ENCODE data around the gene SOHLH1. TPM values are rescaled to one million over a fixed set of nuclear protein-coding genes. Genes with fewer than 3 reads are reported as not detected.

The SOHLH1 gene
- total and polyA plus RNA-seq, 3 donors from 2014 or later: 18.4 to 32.7 (median 18.7) TPM

DNA sequence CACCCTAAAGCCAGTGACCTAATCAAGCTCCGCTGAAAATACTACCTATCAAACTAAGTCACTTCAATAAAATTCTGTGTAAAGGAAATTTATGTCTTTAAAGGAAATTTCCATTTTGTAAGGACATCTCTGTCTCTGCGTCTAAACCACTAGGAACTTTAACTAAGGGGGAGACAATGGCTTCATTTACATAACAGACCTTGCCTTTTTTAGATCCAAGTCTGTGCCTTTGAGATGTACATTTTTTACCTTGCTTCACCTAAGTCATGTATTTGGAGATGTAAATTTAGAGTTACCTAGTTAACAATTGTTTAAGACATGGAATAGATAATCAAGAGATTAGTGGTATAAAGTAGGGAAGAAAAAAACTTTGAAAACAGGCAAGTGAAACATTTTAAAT lies 49.8 kb downstream of the SOHLH1 start:
- WGBS, 2 donors: 69 to 71% methylated on average over 2 of the region's 2 CpGs
- intact Hi-C loops (cut with DNase I; ENCODE audit: low total_unique reads): no loop called here
- Histone ChIP-seq H3K4me3 (no peak overlapping the region), H3K9me3 (no peaks in the 10 kb centered on the region), H3K27me3 (no peaks in the 10 kb centered on the region), H3K4me1 (no peaks in the 10 kb centered on the region), H3K27ac (no peak overlapping the region), H3K36me3 (ENCODE audit: low read depth, missing control alignments) (no peaks in the 10 kb centered on the region)
- no peak for TF ChIP-seq POLR2A (IDR thresholded peaks at IDR 0.05)
- no peak for TF ChIP-seq CTCF (IDR thresholded peaks at IDR 0.05)
- no peak for DNase-seq

DNA sequence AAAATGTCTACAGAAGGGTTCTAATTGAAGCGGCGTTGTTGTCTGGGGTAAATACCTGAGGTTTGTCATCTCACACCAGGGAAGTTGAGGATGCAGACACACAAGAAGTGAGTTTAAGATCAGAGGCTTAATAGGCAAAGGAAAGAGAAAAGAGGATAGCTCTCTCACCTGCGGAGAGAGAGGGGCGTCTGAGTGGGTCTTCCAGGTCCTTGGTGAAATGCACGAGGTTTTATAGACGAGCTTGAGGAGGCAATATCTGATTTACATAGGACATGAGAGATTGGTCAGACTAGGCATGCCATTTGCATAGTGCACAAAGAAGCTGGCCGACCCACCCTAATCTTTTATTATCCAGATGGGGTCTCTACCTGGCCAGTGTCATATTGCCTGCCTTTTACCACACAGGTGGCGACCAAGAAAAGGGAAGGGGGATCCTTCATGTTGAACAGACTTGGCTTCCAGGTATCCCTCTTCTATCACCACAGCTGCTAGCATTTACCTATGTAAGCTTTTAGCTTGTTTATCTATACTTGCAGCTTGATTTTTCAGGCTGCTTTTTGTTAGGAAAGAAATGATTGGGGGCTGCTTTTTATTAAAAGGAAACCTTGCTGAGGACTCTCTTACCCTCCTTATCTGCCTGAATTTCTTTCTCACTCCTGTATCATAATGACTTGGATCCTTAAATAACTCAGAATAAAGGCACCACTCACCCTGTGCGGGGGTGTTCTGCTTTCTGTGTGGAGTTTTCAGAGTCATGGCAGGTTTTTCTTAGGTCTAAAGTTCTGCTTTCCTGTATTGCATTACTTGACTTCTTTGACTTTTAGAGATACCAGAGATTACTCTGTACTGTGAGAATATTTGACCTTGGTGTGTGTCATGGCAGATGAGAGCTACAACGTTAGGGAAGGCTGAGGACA lies 50.5 kb downstream of the SOHLH1 start:
- no peak overlapping the region for H3K4me3 ChIP-seq
- TF ChIP-seq CTCF (IDR thresholded peaks at IDR 0.05) (no peak), POLR2A (IDR thresholded peaks at IDR 0.05) (no peak)
- no peaks in the 10 kb centered on the region for H3K36me3 ChIP-seq (ENCODE audit: low read depth, missing control alignments)
- no peaks in the 10 kb centered on the region for H3K27me3 ChIP-seq
- no peaks in the 10 kb centered on the region for H3K9me3 ChIP-seq
- H3K27ac ChIP-seq: no peak overlapping the region
- 69 to 78% methylated on average over 10 of the region's 10 CpGs for WGBS, 2 donors
- H3K4me1 ChIP-seq: no peaks in the 10 kb centered on the region
- intact Hi-C loops (cut with DNase I; ENCODE audit: low total_unique reads): no loop called here
- peak; percentile 1 for DNase-seq

- WGBS, 2 donors: 66 to 67% methylated on average over 4 of the region's 4 CpGs
- intact Hi-C loops (cut with DNase I; ENCODE audit: low total_unique reads): no loop called here
- no peak overlapping the region for H3K4me3 ChIP-seq
- no peaks in the 10 kb centered on the region for H3K4me1 ChIP-seq
- no peaks in the 10 kb centered on the region for H3K27me3 ChIP-seq
- TF ChIP-seq POLR2A (IDR thresholded peaks at IDR 0.05) (no peak), CTCF (IDR thresholded peaks at IDR 0.05) (no peak)
- no peaks in the 10 kb centered on the region for H3K36me3 ChIP-seq (ENCODE audit: low read depth, missing control alignments)
- peak; percentile 23 for DNase-seq
- no peaks in the 10 kb centered on the region for H3K9me3 ChIP-seq
- H3K27ac ChIP-seq: no peak overlapping the region
These were observed 51.4 kb downstream of the SOHLH1 start for GRCh38 chr9:135647884-135648283.

DNA sequence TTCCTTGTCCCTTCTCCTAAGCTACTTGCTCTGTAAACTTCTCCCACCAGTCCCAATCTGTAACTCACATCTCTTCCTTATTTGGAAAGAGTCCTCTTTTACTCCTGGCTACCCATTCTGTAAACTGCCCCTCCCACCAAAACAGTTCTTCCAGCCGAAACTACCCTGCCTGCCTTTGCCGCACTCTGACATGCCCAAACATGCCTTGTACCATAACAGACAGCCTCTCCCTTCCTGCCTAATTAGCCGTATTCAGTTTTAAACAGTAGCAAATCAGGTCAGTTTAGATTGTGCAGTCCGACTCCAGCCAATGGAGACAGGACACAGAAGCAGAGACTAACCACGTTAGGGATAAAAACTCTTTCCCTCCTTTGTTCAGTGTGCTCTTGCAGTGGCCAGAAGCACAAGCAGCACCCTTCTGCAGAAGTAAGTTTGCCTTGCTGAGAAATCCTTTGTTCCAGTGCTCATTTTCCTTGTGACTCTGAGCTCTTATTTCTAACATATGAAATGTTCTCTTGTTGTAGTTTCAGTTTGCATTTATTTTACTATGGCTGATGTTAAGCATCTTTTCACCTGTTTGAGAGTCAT lies 54.6 kb downstream of the SOHLH1 start:
- Histone ChIP-seq H3K27ac (no peak overlapping the region), H3K27me3 (no peaks in the 10 kb centered on the region), H3K4me3 (no peak overlapping the region), H3K36me3 (ENCODE audit: low read depth, missing control alignments) (no peaks in the 10 kb centered on the region), H3K4me1 (no peaks in the 10 kb centered on the region), H3K9me3 (no peaks in the 10 kb centered on the region)
- WGBS, 2 donors: 86 to 87% methylated on average over 5 of the region's 5 CpGs
- TF ChIP-seq CTCF (IDR thresholded peaks at IDR 0.05) (no peak), POLR2A (IDR thresholded peaks at IDR 0.05) (no peak)
- no peak for DNase-seq
- intact Hi-C loops (cut with DNase I; ENCODE audit: low total_unique reads): no loop called here

Other genes with a start within 250 kb of the SOHLH1 start
- gene PPP1R26, start 219.7 kb downstream of the SOHLH1 start, total RNA-seq: 10 to 100 TPM; 33.1 to 38.8 TPM
- gene PPP1R26, start 219.7 kb downstream of the SOHLH1 start, polyA plus RNA-seq (ENCODE audit: insufficient read depth, low read depth, low replicate concordance): 15.6 TPM
- gene MRPS2, start 198.8 kb downstream of the SOHLH1 start, total RNA-seq: 10 to 100 TPM; 35.9 to 40.4 TPM
- 34.7 TPM for gene MRPS2, start 198.8 kb downstream of the SOHLH1 start, polyA plus RNA-seq (ENCODE audit: insufficient read depth, low read depth, low replicate concordance)
- not detected for gene LCN1, start 178.0 kb downstream of the SOHLH1 start, total RNA-seq
- 2.7 TPM for gene LCN1, start 178.0 kb downstream of the SOHLH1 start, polyA plus RNA-seq (ENCODE audit: insufficient read depth, low read depth, low replicate concordance)
- gene OBP2A, start 153.4 kb downstream of the SOHLH1 start, total RNA-seq: 10 to 100 TPM; 13.9 to 19.0 TPM
- gene OBP2A, start 153.4 kb downstream of the SOHLH1 start, polyA plus RNA-seq (ENCODE audit: insufficient read depth, low read depth, low replicate concordance): 11.8 TPM
- gene PAEP, start 137.7 kb downstream of the SOHLH1 start, total RNA-seq: not detected
- 2.5 TPM for gene PAEP, start 137.7 kb downstream of the SOHLH1 start, polyA plus RNA-seq (ENCODE audit: insufficient read depth, low read depth, low replicate concordance)
- under 1 TPM in 1 of 2 donors, not detected in 1; 0.47 TPM for gene GLT6D1, start 59.9 kb downstream of the SOHLH1 start, total RNA-seq
- 1.6 TPM for gene GLT6D1, start 59.9 kb downstream of the SOHLH1 start, polyA plus RNA-seq (ENCODE audit: insufficient read depth, low read depth, low replicate concordance)
- gene LCN9, start 36.2 kb downstream of the SOHLH1 start, total RNA-seq: under 1 TPM in 1 of 2 donors, not detected in 1; 0.68 TPM
- not detected for gene LCN9, start 36.2 kb downstream of the SOHLH1 start, polyA plus RNA-seq (ENCODE audit: insufficient read depth, low read depth, low replicate concordance)
- gene KCNT1, start 2.7 kb upstream of the SOHLH1 start, total RNA-seq: 1 to 10 TPM; 5.3 to 7.3 TPM
- gene KCNT1, start 2.7 kb upstream of the SOHLH1 start, polyA plus RNA-seq (ENCODE audit: insufficient read depth, low read depth, low replicate concordance): 1.8 TPM
- 100 to 1,000 TPM in 1 of 2 donors, 10 to 100 TPM in 1; 93.7 to 102 TPM for gene CAMSAP1, start 208.1 kb upstream of the SOHLH1 start, total RNA-seq
- gene CAMSAP1, start 208.1 kb upstream of the SOHLH1 start, polyA plus RNA-seq (ENCODE audit: insufficient read depth, low read depth, low replicate concordance): 44.1 TPM